22Rv1 (cell line): ENCODE results near the gene IGLON5.

Experiments
- ZFX ChIP-seq: fragments of 450-650 bp; IDR thresholded peaks from 2 replicates; pipeline ENCODE4 v1.6.1; 2017; ENCODE audit warnings: antibody characterized with exemption, borderline replicate concordance
- TF ChIP-seq, protein P1 (sequence below): fragments of 450-650 bp; IDR thresholded peaks from 2 replicates; pipeline ENCODE4 v1.5.1; 2017; ENCODE audit warnings: mild to moderate bottlenecking

- TF ChIP-seq, protein P1, sequence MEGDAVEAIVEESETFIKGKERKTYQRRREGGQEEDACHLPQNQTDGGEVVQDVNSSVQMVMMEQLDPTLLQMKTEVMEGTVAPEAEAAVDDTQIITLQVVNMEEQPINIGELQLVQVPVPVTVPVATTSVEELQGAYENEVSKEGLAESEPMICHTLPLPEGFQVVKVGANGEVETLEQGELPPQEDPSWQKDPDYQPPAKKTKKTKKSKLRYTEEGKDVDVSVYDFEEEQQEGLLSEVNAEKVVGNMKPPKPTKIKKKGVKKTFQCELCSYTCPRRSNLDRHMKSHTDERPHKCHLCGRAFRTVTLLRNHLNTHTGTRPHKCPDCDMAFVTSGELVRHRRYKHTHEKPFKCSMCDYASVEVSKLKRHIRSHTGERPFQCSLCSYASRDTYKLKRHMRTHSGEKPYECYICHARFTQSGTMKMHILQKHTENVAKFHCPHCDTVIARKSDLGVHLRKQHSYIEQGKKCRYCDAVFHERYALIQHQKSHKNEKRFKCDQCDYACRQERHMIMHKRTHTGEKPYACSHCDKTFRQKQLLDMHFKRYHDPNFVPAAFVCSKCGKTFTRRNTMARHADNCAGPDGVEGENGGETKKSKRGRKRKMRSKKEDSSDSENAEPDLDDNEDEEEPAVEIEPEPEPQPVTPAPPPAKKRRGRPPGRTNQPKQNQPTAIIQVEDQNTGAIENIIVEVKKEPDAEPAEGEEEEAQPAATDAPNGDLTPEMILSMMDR = no peak
- no peak for TF ChIP-seq ZFX
Observed at GRCh38 chr19:51317376-51317775, 5.9 kb downstream of the IGLON5 start.
